ENCODE results near the gene PRAF2. TPM values are rescaled to one million over a fixed set of nuclear protein-coding genes. Genes with fewer than 3 reads are reported as not detected.

PRAF2 gene
- total RNA-seq, 1 donor from 2014 or later = 24.1 TPM

GRCh38 chrX:49100704-49101628 is 27.2 kb upstream of the PRAF2 start:
- intact Hi-C loops (cut with DNase I) = no loop called here
- no peaks in the 10 kb centered on the region for H3K27me3 ChIP-seq
- H3K4me1 ChIP-seq = peaks cover 5% of the 10 kb centered on the region
- DNase-seq (ENCODE audit: extremely low spot score in 2 of 2) = peak in 1 of 2 donors; percentile 92
- H3K9me3 ChIP-seq = no peaks in the 10 kb centered on the region
- no peaks in the 10 kb centered on the region for H3K36me3 ChIP-seq
- TF ChIP-seq POLR2AphosphoS5 (IDR thresholded peaks at IDR 0.05; ENCODE audit: insufficient read depth in 1 of 2, low read depth in 1 of 2) (peak; percentile 67 to 77), POLR2A (IDR thresholded peaks at IDR 0.05) (no peak), CTCF (IDR thresholded peaks at IDR 0.05) (no peak)
- peak overlapping the region; percentile 38 to 44 for H3K4me3 ChIP-seq
- peak overlapping the region; percentile 12 for H3K27ac ChIP-seq

DNA sequence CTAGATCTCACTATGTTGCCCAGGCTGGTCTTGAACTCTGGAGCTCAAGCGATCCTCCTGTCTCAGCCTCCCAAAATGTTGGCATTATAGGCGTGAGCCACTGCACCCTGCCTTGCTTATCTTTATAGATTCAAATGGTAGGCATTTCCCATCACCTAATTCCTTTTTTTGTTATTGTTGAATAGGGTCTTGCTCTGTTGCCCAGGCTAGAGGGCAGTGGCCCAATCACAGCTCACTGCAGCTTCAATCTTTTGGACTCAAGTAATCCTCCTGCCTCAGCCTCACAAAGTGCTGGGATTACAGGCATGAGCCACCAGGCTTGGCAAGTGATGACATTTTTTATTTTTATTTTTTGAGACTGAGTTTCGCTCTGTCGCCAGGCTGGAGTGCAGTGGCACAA is 22.6 kb upstream of the PRAF2 start:
- H3K27me3 ChIP-seq = no peaks in the 10 kb centered on the region
- H3K36me3 ChIP-seq = no peaks in the 10 kb centered on the region
- intact Hi-C loops (cut with DNase I) = no loop called here
- no peak overlapping the region for H3K27ac ChIP-seq
- H3K4me3 ChIP-seq = no peak overlapping the region
- DNase-seq (ENCODE audit: extremely low spot score in 2 of 2) = no peak
- no peaks in the 10 kb centered on the region for H3K9me3 ChIP-seq
- H3K4me1 ChIP-seq = peaks cover under 1% of the 10 kb centered on the region
- TF ChIP-seq POLR2A (IDR thresholded peaks at IDR 0.05) (no peak), CTCF (IDR thresholded peaks at IDR 0.05) (no peak), POLR2AphosphoS5 (IDR thresholded peaks at IDR 0.05; ENCODE audit: insufficient read depth in 1 of 2, low read depth in 1 of 2) (no peak)

DNA sequence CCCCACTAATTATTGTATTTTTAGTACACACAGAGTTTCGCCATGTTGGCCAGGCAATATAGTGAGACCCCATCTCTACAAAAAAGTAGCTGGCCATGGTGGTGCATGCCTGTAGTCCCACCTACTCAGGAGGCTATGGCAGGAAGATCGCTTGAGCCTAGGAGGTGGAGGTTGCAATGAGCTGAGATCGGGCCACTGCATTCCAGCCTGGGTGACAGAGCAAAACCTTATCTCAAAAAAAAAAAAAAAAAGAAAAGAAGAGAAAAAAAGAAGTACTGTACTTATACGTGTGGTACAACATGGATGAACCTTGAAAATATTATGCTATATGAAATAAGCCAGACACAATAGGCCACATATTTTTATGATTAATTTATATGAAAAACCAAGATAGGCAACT is 15.8 kb upstream of the PRAF2 start:
- Histone ChIP-seq H3K27me3 (no peaks in the 10 kb centered on the region), H3K4me1 (no peaks in the 10 kb centered on the region), H3K4me3 (no peak overlapping the region), H3K9me3 (no peaks in the 10 kb centered on the region), H3K36me3 (no peaks in the 10 kb centered on the region), H3K27ac (no peak overlapping the region)
- intact Hi-C loops (cut with DNase I) = no loop called here
- no peak for DNase-seq (ENCODE audit: extremely low spot score in 2 of 2)
- no peak for TF ChIP-seq POLR2A (IDR thresholded peaks at IDR 0.05)
- TF ChIP-seq CTCF (IDR thresholded peaks at IDR 0.05) = no peak
- no peak for TF ChIP-seq POLR2AphosphoS5 (IDR thresholded peaks at IDR 0.05; ENCODE audit: insufficient read depth in 1 of 2, low read depth in 1 of 2)

DNA sequence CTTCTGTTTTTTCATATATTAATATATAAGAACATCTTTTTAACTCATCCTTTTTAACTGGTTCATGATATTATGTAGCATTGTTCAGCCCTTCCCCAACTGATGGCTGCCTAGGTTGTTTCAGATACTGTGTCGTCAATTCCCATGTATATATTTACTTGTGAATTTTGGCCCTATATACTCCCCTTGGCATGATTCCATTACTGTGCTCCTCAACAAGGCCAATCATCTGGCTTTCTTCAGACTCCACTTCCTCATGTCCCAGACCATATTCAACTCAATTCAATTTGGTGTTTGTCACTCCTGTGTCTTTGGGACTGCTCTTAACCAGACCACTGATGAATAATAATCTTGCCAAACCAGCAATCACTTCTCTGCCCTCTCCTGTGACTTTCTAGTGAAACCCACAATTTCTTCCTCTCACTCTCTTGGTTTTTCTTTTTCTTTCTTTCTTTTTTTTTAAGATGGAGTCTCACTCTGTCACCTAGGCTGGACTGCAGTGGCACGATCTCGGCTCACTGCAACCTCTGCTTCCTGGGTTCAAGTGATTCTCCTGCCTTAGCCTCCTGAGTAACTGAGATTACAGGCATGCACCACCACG is 8.6 kb upstream of the PRAF2 start:
- Histone ChIP-seq H3K27me3 (no peaks in the 10 kb centered on the region), H3K36me3 (no peaks in the 10 kb centered on the region), H3K27ac (no peak overlapping the region), H3K9me3 (no peaks in the 10 kb centered on the region), H3K4me3 (no peak overlapping the region), H3K4me1 (peaks cover 8% of the 10 kb centered on the region)
- DNase-seq (ENCODE audit: extremely low spot score in 2 of 2) = no peak
- intact Hi-C loops (cut with DNase I) = no loop called here
- no peak for TF ChIP-seq POLR2AphosphoS5 (IDR thresholded peaks at IDR 0.05; ENCODE audit: insufficient read depth in 1 of 2, low read depth in 1 of 2)
- no peak for TF ChIP-seq CTCF (IDR thresholded peaks at IDR 0.05)
- TF ChIP-seq POLR2A (IDR thresholded peaks at IDR 0.05) = no peak

Measured in vagina (tissue), 2 donors.